ENCODE results near the gene ADAM12.

DNA sequence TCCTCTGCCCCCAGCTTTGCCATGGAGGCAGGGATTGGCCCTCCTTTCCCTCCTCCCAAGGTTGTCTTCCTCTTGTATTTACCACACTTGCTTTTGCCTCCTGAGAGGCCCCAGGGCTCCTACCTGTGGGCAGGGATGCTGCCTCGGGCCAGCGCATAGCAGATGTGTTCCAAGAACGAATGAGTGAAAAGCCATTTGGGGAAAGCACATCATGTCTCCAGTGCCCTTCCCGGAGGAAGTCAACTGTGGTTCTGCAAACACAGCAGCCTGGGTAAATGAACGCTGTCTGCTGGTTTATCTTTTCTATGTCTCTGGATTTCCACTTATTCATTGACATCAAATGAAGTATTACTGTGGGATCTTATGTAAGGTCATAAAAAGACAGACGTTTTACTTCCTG is 330.2 kb downstream of the ADAM12 start:
- no peak for TF ChIP-seq ZFP30 (CRISPR knock-in tag; IDR thresholded peaks at IDR 0.05)
- no peak for TF ChIP-seq CSDC2 (CRISPR knock-in tag; IDR thresholded peaks at IDR 0.05)
- TF ChIP-seq, protein P1, sequence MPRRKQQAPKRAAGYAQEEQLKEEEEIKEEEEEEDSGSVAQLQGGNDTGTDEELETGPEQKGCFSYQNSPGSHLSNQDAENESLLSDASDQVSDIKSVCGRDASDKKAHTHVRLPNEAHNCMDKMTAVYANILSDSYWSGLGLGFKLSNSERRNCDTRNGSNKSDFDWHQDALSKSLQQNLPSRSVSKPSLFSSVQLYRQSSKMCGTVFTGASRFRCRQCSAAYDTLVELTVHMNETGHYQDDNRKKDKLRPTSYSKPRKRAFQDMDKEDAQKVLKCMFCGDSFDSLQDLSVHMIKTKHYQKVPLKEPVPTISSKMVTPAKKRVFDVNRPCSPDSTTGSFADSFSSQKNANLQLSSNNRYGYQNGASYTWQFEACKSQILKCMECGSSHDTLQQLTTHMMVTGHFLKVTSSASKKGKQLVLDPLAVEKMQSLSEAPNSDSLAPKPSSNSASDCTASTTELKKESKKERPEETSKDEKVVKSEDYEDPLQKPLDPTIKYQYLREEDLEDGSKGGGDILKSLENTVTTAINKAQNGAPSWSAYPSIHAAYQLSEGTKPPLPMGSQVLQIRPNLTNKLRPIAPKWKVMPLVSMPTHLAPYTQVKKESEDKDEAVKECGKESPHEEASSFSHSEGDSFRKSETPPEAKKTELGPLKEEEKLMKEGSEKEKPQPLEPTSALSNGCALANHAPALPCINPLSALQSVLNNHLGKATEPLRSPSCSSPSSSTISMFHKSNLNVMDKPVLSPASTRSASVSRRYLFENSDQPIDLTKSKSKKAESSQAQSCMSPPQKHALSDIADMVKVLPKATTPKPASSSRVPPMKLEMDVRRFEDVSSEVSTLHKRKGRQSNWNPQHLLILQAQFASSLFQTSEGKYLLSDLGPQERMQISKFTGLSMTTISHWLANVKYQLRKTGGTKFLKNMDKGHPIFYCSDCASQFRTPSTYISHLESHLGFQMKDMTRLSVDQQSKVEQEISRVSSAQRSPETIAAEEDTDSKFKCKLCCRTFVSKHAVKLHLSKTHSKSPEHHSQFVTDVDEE (CRISPR knock-in tag; IDR thresholded peaks at IDR 0.05) = no peak
- TF ChIP-seq, protein P2, sequence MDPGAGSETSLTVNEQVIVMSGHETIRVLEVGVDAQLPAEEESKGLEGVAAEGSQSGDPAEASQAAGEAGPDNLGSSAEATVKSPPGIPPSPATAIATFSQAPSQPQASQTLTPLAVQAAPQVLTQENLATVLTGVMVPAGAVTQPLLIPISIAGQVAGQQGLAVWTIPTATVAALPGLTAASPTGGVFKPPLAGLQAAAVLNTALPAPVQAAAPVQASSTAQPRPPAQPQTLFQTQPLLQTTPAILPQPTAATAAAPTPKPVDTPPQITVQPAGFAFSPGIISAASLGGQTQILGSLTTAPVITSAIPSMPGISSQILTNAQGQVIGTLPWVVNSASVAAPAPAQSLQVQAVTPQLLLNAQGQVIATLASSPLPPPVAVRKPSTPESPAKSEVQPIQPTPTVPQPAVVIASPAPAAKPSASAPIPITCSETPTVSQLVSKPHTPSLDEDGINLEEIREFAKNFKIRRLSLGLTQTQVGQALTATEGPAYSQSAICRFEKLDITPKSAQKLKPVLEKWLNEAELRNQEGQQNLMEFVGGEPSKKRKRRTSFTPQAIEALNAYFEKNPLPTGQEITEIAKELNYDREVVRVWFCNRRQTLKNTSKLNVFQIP (CRISPR knock-in tag; IDR thresholded peaks at IDR 0.05; ENCODE audit: borderline replicate concordance, low read depth) = no peak
- TF ChIP-seq ZFP3 (CRISPR knock-in tag; IDR thresholded peaks at IDR 0.05) = no peak
- TF ChIP-seq, protein P3, sequence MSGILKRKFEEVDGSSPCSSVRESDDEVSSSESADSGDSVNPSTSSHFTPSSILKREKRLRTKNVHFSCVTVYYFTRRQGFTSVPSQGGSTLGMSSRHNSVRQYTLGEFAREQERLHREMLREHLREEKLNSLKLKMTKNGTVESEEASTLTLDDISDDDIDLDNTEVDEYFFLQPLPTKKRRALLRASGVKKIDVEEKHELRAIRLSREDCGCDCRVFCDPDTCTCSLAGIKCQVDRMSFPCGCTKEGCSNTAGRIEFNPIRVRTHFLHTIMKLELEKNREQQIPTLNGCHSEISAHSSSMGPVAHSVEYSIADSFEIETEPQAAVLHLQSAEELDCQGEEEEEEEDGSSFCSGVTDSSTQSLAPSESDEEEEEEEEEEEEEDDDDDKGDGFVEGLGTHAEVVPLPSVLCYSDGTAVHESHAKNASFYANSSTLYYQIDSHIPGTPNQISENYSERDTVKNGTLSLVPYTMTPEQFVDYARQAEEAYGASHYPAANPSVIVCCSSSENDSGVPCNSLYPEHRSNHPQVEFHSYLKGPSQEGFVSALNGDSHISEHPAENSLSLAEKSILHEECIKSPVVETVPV (CRISPR knock-in tag; IDR thresholded peaks at IDR 0.05) = no peak
- TF ChIP-seq, protein P4, sequence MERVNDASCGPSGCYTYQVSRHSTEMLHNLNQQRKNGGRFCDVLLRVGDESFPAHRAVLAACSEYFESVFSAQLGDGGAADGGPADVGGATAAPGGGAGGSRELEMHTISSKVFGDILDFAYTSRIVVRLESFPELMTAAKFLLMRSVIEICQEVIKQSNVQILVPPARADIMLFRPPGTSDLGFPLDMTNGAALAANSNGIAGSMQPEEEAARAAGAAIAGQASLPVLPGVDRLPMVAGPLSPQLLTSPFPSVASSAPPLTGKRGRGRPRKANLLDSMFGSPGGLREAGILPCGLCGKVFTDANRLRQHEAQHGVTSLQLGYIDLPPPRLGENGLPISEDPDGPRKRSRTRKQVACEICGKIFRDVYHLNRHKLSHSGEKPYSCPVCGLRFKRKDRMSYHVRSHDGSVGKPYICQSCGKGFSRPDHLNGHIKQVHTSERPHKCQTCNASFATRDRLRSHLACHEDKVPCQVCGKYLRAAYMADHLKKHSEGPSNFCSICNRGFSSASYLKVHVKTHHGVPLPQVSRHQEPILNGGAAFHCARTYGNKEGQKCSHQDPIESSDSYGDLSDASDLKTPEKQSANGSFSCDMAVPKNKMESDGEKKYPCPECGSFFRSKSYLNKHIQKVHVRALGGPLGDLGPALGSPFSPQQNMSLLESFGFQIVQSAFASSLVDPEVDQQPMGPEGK (CRISPR knock-in tag; IDR thresholded peaks at IDR 0.05; ENCODE audit: borderline replicate concordance) = no peak
